DND-41 (cell line): ENCODE results near the gene CHMP5.

Experiments
- CTCF ChIP-seq: IDR thresholded peaks from 2 replicates; pipeline ENCODE4 v1.5.1; 2012; ENCODE audit warnings: borderline replicate concordance, low read length, moderate library complexity, mild to moderate bottlenecking; ENCODE audit not compliant: poor library complexity, severe bottlenecking; ENCODE audit errors: extremely low read depth
- EZH2 ChIP-seq: IDR thresholded peaks from 3 replicates; pipeline ENCODE4 v1.6.1; 2012; ENCODE audit warnings: borderline replicate concordance, low read depth, mild to moderate bottlenecking, moderate library complexity, low read length, inconsistent platforms; ENCODE audit not compliant: severe bottlenecking

- TF ChIP-seq CTCF: no peak
- no peak for TF ChIP-seq EZH2
These were observed 45.1 kb downstream of the CHMP5 start for GRCh38 chr9:33309903-33310302.
